ENCODE data around the gene SAP130. TPM values are rescaled to one million over a fixed set of nuclear protein-coding genes. Genes with fewer than 3 reads are reported as not detected.

The SAP130 gene
- total and polyA plus RNA-seq, 8 donors = 19.1 to 27.7 (median 24.1) TPM

GRCh38 chr2:127995725-127996124, 32.1 kb downstream of the SAP130 start:
- no peak for TF ChIP-seq CTCF (IDR thresholded peaks at IDR 0.05)
- DNase-seq = no peak
- H3K36me3 ChIP-seq = peaks cover 0 to 86% of the 10 kb centered on the region in 2 donors

GRCh38 chr2:127993659-127994058, 34.2 kb downstream of the SAP130 start:
- no peak overlapping the region for H3K4me3 ChIP-seq
- TF ChIP-seq CTCF (IDR thresholded peaks at IDR 0.05) = no peak
- intact Hi-C loops (cut with DNase I) = no loop called here
- H3K36me3 ChIP-seq = peaks cover 0 to 86% of the 10 kb centered on the region in 2 donors
- DNase-seq (no peak), ATAC-seq (no peak)
- no peaks in the 10 kb centered on the region for H3K4me1 ChIP-seq
- H3K27ac ChIP-seq = no peak overlapping the region
- no peaks in the 10 kb centered on the region for H3K27me3 ChIP-seq
- H3K9me3 ChIP-seq = no peaks in the 10 kb centered on the region

More at GRCh38 chr2:127995725-127996124, 32.1 kb downstream of the SAP130 start:
- intact Hi-C loops (cut with DNase I) = no loop called here
- ATAC-seq = no peak
- H3K4me3 ChIP-seq = no peak overlapping the region
- H3K9me3 ChIP-seq = no peaks in the 10 kb centered on the region
- no peaks in the 10 kb centered on the region for H3K27me3 ChIP-seq
- H3K4me1 ChIP-seq = no peaks in the 10 kb centered on the region
- no peak overlapping the region for H3K27ac ChIP-seq

- DNase-seq (no peak), ATAC-seq (no peak)
- H3K9me3 ChIP-seq = no peaks in the 10 kb centered on the region
- TF ChIP-seq CTCF (IDR thresholded peaks at IDR 0.05) = no peak
- no peak overlapping the region for H3K27ac ChIP-seq
- intact Hi-C loops (cut with DNase I) = no loop called here
- H3K4me3 ChIP-seq = no peak overlapping the region
- no peaks in the 10 kb centered on the region for H3K4me1 ChIP-seq
- no peaks in the 10 kb centered on the region for H3K27me3 ChIP-seq
- H3K36me3 ChIP-seq = peaks cover 0 to 86% of the 10 kb centered on the region in 2 donors
Measured at GRCh38 chr2:127991742-127992141, 36.1 kb downstream of the SAP130 start.

- ATAC-seq (no peak), DNase-seq (no peak)
- intact Hi-C loops (cut with DNase I) = no loop called here
- Histone ChIP-seq H3K27me3 (no peaks in the 10 kb centered on the region), H3K4me3 (no peak overlapping the region), H3K4me1 (no peaks in the 10 kb centered on the region), H3K27ac (no peak overlapping the region), H3K9me3 (no peaks in the 10 kb centered on the region), H3K36me3 (peaks cover 0 to 95% of the 10 kb centered on the region in 2 donors)
- no peak for TF ChIP-seq CTCF (IDR thresholded peaks at IDR 0.05)
Measured at GRCh38 chr2:127986548-127987079, 41.2 kb downstream of the SAP130 start.

- no peak for TF ChIP-seq CTCF (IDR thresholded peaks at IDR 0.05)
- no peaks in the 10 kb centered on the region for H3K27me3 ChIP-seq
- H3K4me3 ChIP-seq = no peak overlapping the region
- H3K9me3 ChIP-seq = no peaks in the 10 kb centered on the region
- no peak for DNase-seq
- no peak overlapping the region for H3K27ac ChIP-seq
- no peak for ATAC-seq
- H3K36me3 ChIP-seq = peaks cover 0 to 89% of the 10 kb centered on the region in 2 donors
- H3K4me1 ChIP-seq = no peaks in the 10 kb centered on the region
- intact Hi-C loops (cut with DNase I) = no loop called here
Measured at GRCh38 chr2:127985735-127986134, 42.1 kb downstream of the SAP130 start.

All from left lung (tissue), 10 donors.